ENCODE results near the gene BACH2. TPM values are rescaled to one million over a fixed set of nuclear protein-coding genes. Genes with fewer than 3 reads are reported as not detected.

The BACH2 gene
- total and polyA plus RNA-seq, 2 of the 8 experiments (the other 6 are each of a cell fraction or from before 2014, with no cell fraction given) = 1.9 to 5.9 TPM

GRCh38 chr6:90126839-90127238, 169.8 kb downstream of the BACH2 start:
- H3K4ac ChIP-seq (replicated peaks; ENCODE audit: insufficient read length, low read depth, low read length) = no peak overlapping the region
- no peaks in the 10 kb centered on the region for H3K9me3 ChIP-seq (ENCODE audit: insufficient read depth in 2 of 2, low read depth in 1 of 2, low read length in 1 of 2)
- no peaks in the 10 kb centered on the region for H4K20me1 ChIP-seq (replicated peaks in 1 of 2; ENCODE audit: control insufficient read depth in 1 of 2, insufficient read depth in 2 of 2, low read length in 2 of 2)
- H2BK5ac ChIP-seq (ENCODE audit: low read depth, low read length) = no peak overlapping the region
- no peak overlapping the region for H2BK120ac ChIP-seq (replicated peaks; ENCODE audit: low read depth, low read length)
- no peaks in the 10 kb centered on the region for H3K4me1 ChIP-seq (replicated peaks in 1 of 4; ENCODE audit: control insufficient read depth in 3 of 4, insufficient read depth in 4 of 4, low read length in 3 of 4)
- H2AFZ ChIP-seq (ENCODE audit: low read length) = no peak overlapping the region
- FAIRE-seq = no peak
- no peak overlapping the region for H2BK15ac ChIP-seq (ENCODE audit: low read length)
- H3K4me2 ChIP-seq (ENCODE audit: insufficient read depth in 1 of 2, low read depth in 2 of 2, low read length in 2 of 2) = no peak overlapping the region
- H3K56ac ChIP-seq (replicated peaks; ENCODE audit: insufficient read length, low read depth, low read length) = no peak overlapping the region
- ChIA-PET CTCF (ENCODE audit: partially characterized antibody) (interaction anchor here (0.7 to 0.8 kb wide), 2 partner anchors 8 to 22 kb away, joined by 3 read pairs; no protein-coding TSS in a partner anchor), POLR2A (ENCODE audit: partially characterized antibody) (no interaction called here)
- TF ChIP-seq JUND (IDR thresholded peaks at IDR 0.05; ENCODE audit: low read length) (no peak), CHD1 (IDR thresholded peaks at IDR 0.05; ENCODE audit: low read depth, low read length) (no peak), TCF12 (IDR thresholded peaks at IDR 0.05; ENCODE audit: low read depth, low read length) (no peak), POLR2A (IDR thresholded peaks at IDR 0.05; ENCODE audit: control extremely low read depth in 1 of 2, low read depth in 2 of 2, low read length in 2 of 2) (no peak), EZH2 (IDR thresholded peaks at IDR 0.05; ENCODE audit: low read depth, low read length, severe bottlenecking) (no peak), TEAD4 (IDR thresholded peaks at IDR 0.05; ENCODE audit: low read depth, low read length) (no peak), NRF1 (IDR thresholded peaks at IDR 0.05; ENCODE audit: low read depth, low read length) (no peak), USF2 (IDR thresholded peaks at IDR 0.05; ENCODE audit: low read length) (no peak), KDM4A (IDR thresholded peaks at IDR 0.05; ENCODE audit: low read depth, low read length, severe bottlenecking) (no peak), RNF2 (IDR thresholded peaks at IDR 0.05; ENCODE audit: borderline replicate concordance, low read depth, low read length, missing control alignments, poor library complexity, severe bottlenecking) (no peak), EGR1 (IDR thresholded peaks at IDR 0.05; ENCODE audit: borderline replicate concordance, low read depth, low read length) (no peak)
- H4K91ac ChIP-seq (replicated peaks; ENCODE audit: insufficient read length, low read length) = no peak overlapping the region
- no peak overlapping the region for H2BK12ac ChIP-seq (ENCODE audit: low read depth, low read length)
- no peak overlapping the region for H3K9ac ChIP-seq (replicated peaks in 1 of 4; ENCODE audit: extremely low read depth in 1 of 4, low read depth in 3 of 4, low read length in 3 of 4)
- H3K27ac ChIP-seq (ENCODE audit: low read depth, low read length) = no peak overlapping the region
- H2AK5ac ChIP-seq (ENCODE audit: low read depth, low read length) = no peak overlapping the region
- no peak overlapping the region for H3K4me3 ChIP-seq (ENCODE audit: extremely low read depth in 1 of 4, insufficient read depth in 2 of 4, low read depth in 3 of 4, low read length in 4 of 4)
- H3K14ac ChIP-seq (ENCODE audit: insufficient read length) = no peak overlapping the region
- H4K5ac ChIP-seq (ENCODE audit: insufficient read length, low read depth, low read length) = no peak overlapping the region
- H3K79me2 ChIP-seq (ENCODE audit: control insufficient read depth in 1 of 2, insufficient read depth in 2 of 2, low read length in 2 of 2) = no peaks in the 10 kb centered on the region
- DNase-seq (ENCODE audit: low read depth in 1 of 2, low spot score in 2 of 2) = no peak
- no peak overlapping the region for H3K23ac ChIP-seq (ENCODE audit: insufficient read length)
- no peaks in the 10 kb centered on the region for H3K79me1 ChIP-seq (ENCODE audit: low read depth, low read length)
- H2BK20ac ChIP-seq (ENCODE audit: low read length) = no peak overlapping the region
- 92% methylated on average over 4 of the region's 4 CpGs; no CpG with 5 or more reads in 1 of the 2 experiments for WGBS, 2 experiments (ENCODE audit: extremely low coverage in 1 of 2, insufficient coverage in 1 of 2, insufficient read length in 1 of 2, insufficient replicate concordance in 2 of 2, low coverage in 1 of 2, low lambda C conversion rate in 2 of 2, missing lambda C conversion rate in 1 of 2)
- H3K36me3 ChIP-seq (ENCODE audit: control insufficient read depth in 2 of 4, insufficient read depth in 4 of 4, low read length in 3 of 4) = no peaks in the 10 kb centered on the region
- no peaks in the 10 kb centered on the region for H3K27me3 ChIP-seq (replicated peaks in 1 of 4; ENCODE audit: control insufficient read depth in 3 of 4, extremely low read depth in 1 of 4, insufficient read depth in 3 of 4, low read length in 3 of 4)
- no peaks in the 10 kb centered on the region for H3K23me2 ChIP-seq (ENCODE audit: low read depth, low read length)
- no peak overlapping the region for H4K8ac ChIP-seq (ENCODE audit: extremely low read depth, insufficient read depth, low read length)
- H3K18ac ChIP-seq (ENCODE audit: extremely low read depth, low read length) = no peak overlapping the region
